ENCODE results near the gene CCR4.

GRCh38 chr3:32946973-32947788 is 4.3 kb upstream of the CCR4 start:
- no peak for TF ChIP-seq CTCF (IDR thresholded peaks at IDR 0.05)
- no peak for TF ChIP-seq REST (IDR thresholded peaks at IDR 0.05; ENCODE audit: insufficient read depth in 1 of 2, low read depth in 2 of 2, low read length in 1 of 2)
- TF ChIP-seq TCF7L2 (IDR thresholded peaks at IDR 0.05; ENCODE audit: low read depth, low read length) = no peak
